Fibroblast of villous mesenchyme (primary cell): ENCODE results near the gene FAM131A. TPM values are rescaled to one million over a fixed set of nuclear protein-coding genes. Genes with fewer than 3 reads are reported as not detected.

Experiments used
- DNase-seq: peaks from one replicate; pipeline ENCODE4 v3.0.0-alpha.2; 2010; ENCODE audit warnings: low read depth
- H3K4me3 ChIP-seq: 2 replicates; pipeline ENCODE4 v1.5.1; 2011; ENCODE audit warnings: low read depth, mild to moderate bottlenecking, low read length
- small RNA-seq: library from RNA; depleted of rRNA; stranded (forward); fragments of <200 nt; gene quantifications from one replicate; pipeline ENCODE3, GENCODE V24; 2012
- total RNA-seq: library from RNA; depleted of rRNA; stranded (reverse); fragments of >200 nt; gene quantifications from 2 replicates; pipeline ENCODE4 v1.2.3, GENCODE V29; 2012
- TF ChIP-seq, protein P1 (sequence below): IDR thresholded peaks from 2 replicates; pipeline ENCODE4 v1.5.1; 2012; ENCODE audit warnings: low read depth, mild to moderate bottlenecking, low read length; ENCODE audit not compliant: insufficient read depth

Gene FAM131A
- total RNA-seq, 1 donor = 17.3 TPM

GRCh38 chr3:184395320-184395660 is 57.9 kb downstream of the FAM131A start:
- H3K4me3 ChIP-seq = no peak overlapping the region
- no peak for DNase-seq
- TF ChIP-seq, protein P1, sequence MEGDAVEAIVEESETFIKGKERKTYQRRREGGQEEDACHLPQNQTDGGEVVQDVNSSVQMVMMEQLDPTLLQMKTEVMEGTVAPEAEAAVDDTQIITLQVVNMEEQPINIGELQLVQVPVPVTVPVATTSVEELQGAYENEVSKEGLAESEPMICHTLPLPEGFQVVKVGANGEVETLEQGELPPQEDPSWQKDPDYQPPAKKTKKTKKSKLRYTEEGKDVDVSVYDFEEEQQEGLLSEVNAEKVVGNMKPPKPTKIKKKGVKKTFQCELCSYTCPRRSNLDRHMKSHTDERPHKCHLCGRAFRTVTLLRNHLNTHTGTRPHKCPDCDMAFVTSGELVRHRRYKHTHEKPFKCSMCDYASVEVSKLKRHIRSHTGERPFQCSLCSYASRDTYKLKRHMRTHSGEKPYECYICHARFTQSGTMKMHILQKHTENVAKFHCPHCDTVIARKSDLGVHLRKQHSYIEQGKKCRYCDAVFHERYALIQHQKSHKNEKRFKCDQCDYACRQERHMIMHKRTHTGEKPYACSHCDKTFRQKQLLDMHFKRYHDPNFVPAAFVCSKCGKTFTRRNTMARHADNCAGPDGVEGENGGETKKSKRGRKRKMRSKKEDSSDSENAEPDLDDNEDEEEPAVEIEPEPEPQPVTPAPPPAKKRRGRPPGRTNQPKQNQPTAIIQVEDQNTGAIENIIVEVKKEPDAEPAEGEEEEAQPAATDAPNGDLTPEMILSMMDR = no peak

Small RNA genes within 50 kb of the gene (small RNA-seq; reads per million reads assigned to genes)
- 848 reads per million, percentile 99 among the genes with 10 or more reads in this experiment for gene SNORD66

Other genes with a start within 250 kb of the FAM131A start
- not detected in 2 replicates for gene HTR3E, start 240.5 kb upstream of the FAM131A start, total RNA-seq
- 28.0 and 30.7 TPM in 2 replicates for gene EIF2B5, start 202.2 kb upstream of the FAM131A start, total RNA-seq
- gene DVL3, start 182.2 kb upstream of the FAM131A start, total RNA-seq = 39.3 and 46.1 TPM in 2 replicates
- gene AP2M1, start 162.7 kb upstream of the FAM131A start, total RNA-seq = 375 and 469 TPM in 2 replicates
- 33.5 and 51.0 TPM in 2 replicates for gene ABCF3, start 151.4 kb upstream of the FAM131A start, total RNA-seq
- not detected in 2 replicates for gene VWA5B2, start 108.0 kb upstream of the FAM131A start, total RNA-seq
- gene ALG3, start 88.6 kb upstream of the FAM131A start, total RNA-seq = 28.7 and 41.0 TPM in 2 replicates
- 3.9 and 5.6 TPM in 2 replicates for gene EEF1AKMT4, start 87.9 kb upstream of the FAM131A start, total RNA-seq
- gene CAMK2N2, start 76.0 kb upstream of the FAM131A start, total RNA-seq = under 0.01 TPM in 1 of 2 replicates, not detected in the other
- gene ECE2, start 61.6 kb upstream of the FAM131A start, total RNA-seq = not detected in 2 replicates
- gene PSMD2, start 38.4 kb upstream of the FAM131A start, total RNA-seq = 364 and 388 TPM in 2 replicates
- gene EIF4G1, start 23.0 kb upstream of the FAM131A start, total RNA-seq = 252 and 288 TPM in 2 replicates
- 4.2 and 6.0 TPM in 2 replicates for gene CLCN2, start 24.0 kb downstream of the FAM131A start, total RNA-seq
- 39.6 and 61.3 TPM in 2 replicates for gene POLR2H, start 24.1 kb downstream of the FAM131A start, total RNA-seq
- gene THPO, start 40.6 kb downstream of the FAM131A start, total RNA-seq = 0.32 and 0.86 TPM in 2 replicates
- gene CHRD, start 42.5 kb downstream of the FAM131A start, total RNA-seq = 1.7 and 3.5 TPM in 2 replicates
- 2.2 and 3.5 TPM in 2 replicates for gene EPHB3, start 224.2 kb downstream of the FAM131A start, total RNA-seq